ENCODE measurements around the gene KLHDC3. TPM values are rescaled to one million over a fixed set of nuclear protein-coding genes. Genes with fewer than 3 reads are reported as not detected.

The KLHDC3 gene
- total and polyA plus RNA-seq, 2 of the 13 experiments (the other 11 are each of a cell fraction or from before 2014, with no cell fraction given), result 78.3 to 91.5 TPM

DNA sequence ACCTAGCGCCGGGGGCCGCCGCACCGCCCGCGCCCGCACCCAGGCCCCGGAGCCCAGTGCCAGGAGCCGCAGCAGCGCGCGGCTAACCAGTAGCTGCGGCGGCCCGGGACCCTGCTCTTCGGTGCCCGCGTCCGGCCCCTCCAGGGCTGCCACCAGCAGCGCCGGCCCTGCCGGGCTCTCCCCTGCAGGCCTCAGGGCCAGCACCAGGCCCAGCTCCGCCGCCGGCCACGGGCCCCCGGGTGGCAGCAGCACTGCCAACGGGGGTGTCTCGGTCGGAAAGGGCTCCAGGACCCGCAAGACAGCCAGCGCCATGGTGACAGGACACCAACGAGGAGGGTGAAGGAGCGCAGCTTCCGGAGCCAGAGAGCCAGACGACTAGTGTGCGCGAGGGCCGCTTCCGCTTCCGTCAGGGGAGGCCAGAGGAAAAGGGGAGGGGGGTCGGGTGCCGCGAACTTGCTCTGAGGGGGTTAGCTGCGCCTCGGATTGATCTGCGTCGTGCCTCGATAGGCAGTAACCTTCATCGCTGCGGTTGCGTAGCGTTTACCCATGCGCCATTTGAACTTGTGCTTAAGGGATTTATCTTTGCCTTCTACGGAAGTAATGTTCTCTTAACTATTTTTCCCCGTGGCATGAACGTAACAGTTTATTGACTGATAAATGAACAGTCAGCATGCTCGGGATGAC lies 35.1 kb upstream of the KLHDC3 start, which contains the start of gene PEX6 (continued):
- TF ChIP-seq KLF6 (CRISPR knock-in tag; IDR thresholded peaks at IDR 0.05) (peak; percentile 77; the same call in 1 of the 2 replicates), ZNF446 (CRISPR knock-in tag; IDR thresholded peaks at IDR 0.05) (peak; percentile 73; the same call in 1 of the 2 replicates), ATM (IDR thresholded peaks at IDR 0.05; ENCODE audit: borderline replicate concordance) (no peak), BCL6 (CRISPR knock-in tag; IDR thresholded peaks at IDR 0.05) (peak; percentile 75), NFKB2 (CRISPR knock-in tag; IDR thresholded peaks at IDR 0.05; ENCODE audit: borderline replicate concordance) (peak; percentile 74; the same call in 1 of the 2 replicates), SNAI1 (CRISPR knock-in tag; IDR thresholded peaks at IDR 0.05; ENCODE audit: borderline replicate concordance) (no peak), ZNF781 (CRISPR knock-in tag; IDR thresholded peaks at IDR 0.05; ENCODE audit: borderline replicate concordance, not compliant biosample characterization) (no peak), FOXJ3 (CRISPR knock-in tag; IDR thresholded peaks at IDR 0.05; ENCODE audit: borderline replicate concordance) (no peak; the same call in 1 of the 2 replicates), TBX2 (CRISPR knock-in tag; IDR thresholded peaks at IDR 0.05; ENCODE audit: borderline replicate concordance) (peak; percentile 65; the same call in 1 of the 2 replicates), ZNF276 (CRISPR knock-in tag; IDR thresholded peaks at IDR 0.05; ENCODE audit: low read depth) (no peak; the same call in 1 of the 2 replicates), MIER3 (CRISPR knock-in tag; IDR thresholded peaks at IDR 0.05; ENCODE audit: borderline replicate concordance) (peak; percentile 87; the same call in 1 of the 2 replicates), ZNF646 (CRISPR knock-in tag; IDR thresholded peaks at IDR 0.05) (0 out of 2 replicates have a peak, but pooled peaks have one; percentile 21), HES4 (CRISPR knock-in tag; IDR thresholded peaks at IDR 0.05; ENCODE audit: borderline replicate concordance) (peak; percentile 85), TAF15 (IDR thresholded peaks at IDR 0.05; ENCODE audit: low read depth, low read length, poor library complexity, severe bottlenecking) (peak; percentile 50), ZFP90 (CRISPR knock-in tag; IDR thresholded peaks at IDR 0.05; ENCODE audit: borderline replicate concordance) (peak; percentile 49; the same call in 1 of the 2 replicates), HNF4G (IDR thresholded peaks at IDR 0.05; ENCODE audit: borderline replicate concordance, low read depth, low read length) (no peak; the same call in 1 of the 2 replicates), HNF4G (CRISPR knock-in tag; IDR thresholded peaks at IDR 0.05; ENCODE audit: borderline replicate concordance, low read depth) (peak; percentile 63), CEBPG (CRISPR knock-in tag; IDR thresholded peaks at IDR 0.05) (peak; percentile 54), RAD21 (CRISPR knock-in tag; IDR thresholded peaks at IDR 0.05) (0 out of 2 replicates have a peak, but pooled peaks have one; percentile 17), ZMYM4 (CRISPR knock-in tag; IDR thresholded peaks at IDR 0.05) (peak; percentile 76)
